HG03139 (cell line): ENCODE measurements around the gene ARHGAP23.
"Not testable (repeated sequence)": the region's sequence is repeated elsewhere in the genome, so short reads cannot be mapped to it uniquely, and the experiment has no call there.

ENCODE experiments used
- ATAC-seq: cut with Tn5 transposase; IDR thresholded peaks from one replicate; pipeline ENCODE4 v1.9.1; 2021; ENCODE audit not compliant: unreplicated experiment

Gene ARHGAP23

GRCh38 chr17:38420518-38420917, 7.7 kb upstream of the ARHGAP23 start:
- ATAC-seq: no peak

DNA sequence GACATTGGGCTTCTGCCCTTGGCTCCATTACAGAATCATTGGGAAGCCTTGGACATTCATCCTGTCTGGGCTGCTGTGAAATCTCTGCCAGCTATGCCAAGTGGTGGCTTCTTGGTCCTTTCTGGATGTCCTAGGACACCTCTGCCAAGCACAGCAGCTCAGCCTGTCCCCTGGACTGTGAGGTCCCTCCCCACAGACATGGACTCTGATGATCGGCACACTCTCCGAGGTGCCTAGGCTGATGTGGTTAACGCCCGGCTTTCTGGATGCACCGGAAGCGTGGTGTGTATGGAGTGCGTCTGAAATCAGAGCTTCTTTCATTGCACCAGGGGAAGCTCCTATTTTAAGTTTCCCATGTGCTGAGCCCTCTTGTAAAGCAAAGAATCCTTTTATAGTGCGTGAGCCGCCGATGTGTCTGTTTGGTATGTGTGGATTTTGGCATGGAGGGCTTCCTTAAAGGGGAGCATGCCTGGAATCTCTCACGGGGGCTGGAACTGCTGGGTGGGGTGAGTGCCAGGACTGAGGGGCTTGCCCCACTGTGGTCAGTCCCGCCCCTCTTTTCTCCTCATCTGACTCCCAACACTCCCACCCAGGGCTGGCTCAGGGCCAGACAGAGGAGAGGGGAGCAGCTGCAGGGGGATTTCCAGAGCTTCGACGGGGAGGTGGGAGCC, 7.0 kb upstream of the ARHGAP23 start:
- ATAC-seq: no peak

DNA sequence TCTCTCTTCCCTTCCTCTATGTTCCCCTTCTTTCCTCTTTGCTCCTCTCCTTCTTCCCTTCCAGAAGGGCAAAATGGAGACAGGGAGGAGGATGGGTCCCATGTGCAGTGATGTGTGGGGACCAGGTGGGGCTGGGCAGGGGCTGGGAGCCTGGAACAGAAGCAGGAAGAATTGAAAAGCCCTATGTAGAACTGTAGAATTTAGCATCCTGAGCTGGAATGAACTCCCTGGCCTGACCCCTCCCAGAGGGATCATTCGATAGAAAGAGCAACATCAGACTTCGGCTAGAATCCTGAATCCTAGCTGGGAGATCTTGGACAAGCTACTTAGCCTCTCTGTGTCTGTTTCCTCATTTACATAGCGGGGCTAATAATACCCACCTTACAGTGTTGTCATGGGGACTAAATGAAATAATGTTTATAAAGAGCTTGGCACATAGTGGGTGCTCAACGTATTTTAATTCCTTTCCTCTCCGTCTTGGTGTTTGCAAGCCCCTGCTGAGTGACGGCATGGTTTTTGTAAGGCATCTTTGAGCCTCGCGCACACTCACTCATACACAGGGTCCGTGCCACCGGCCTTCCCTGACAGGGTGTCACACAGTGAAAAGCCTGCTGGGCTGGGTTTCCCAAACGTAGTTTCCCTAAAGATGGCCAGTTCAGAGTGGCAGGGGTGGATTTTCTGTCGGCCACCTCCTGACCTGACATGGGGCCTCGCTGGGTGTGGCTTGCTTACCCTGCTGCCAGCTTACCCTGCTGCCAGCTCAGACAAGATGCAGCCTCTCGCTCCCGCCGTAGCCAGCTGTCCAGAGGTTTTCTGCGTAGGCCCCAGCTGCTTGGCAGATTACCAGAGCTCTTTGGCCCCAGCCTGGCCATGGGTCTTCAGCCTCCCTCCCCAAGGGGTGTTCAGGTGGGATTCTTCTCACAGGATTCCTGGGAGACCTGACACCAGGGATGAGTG, 6.1 kb upstream of the ARHGAP23 start:
- ATAC-seq: no peak

DNA sequence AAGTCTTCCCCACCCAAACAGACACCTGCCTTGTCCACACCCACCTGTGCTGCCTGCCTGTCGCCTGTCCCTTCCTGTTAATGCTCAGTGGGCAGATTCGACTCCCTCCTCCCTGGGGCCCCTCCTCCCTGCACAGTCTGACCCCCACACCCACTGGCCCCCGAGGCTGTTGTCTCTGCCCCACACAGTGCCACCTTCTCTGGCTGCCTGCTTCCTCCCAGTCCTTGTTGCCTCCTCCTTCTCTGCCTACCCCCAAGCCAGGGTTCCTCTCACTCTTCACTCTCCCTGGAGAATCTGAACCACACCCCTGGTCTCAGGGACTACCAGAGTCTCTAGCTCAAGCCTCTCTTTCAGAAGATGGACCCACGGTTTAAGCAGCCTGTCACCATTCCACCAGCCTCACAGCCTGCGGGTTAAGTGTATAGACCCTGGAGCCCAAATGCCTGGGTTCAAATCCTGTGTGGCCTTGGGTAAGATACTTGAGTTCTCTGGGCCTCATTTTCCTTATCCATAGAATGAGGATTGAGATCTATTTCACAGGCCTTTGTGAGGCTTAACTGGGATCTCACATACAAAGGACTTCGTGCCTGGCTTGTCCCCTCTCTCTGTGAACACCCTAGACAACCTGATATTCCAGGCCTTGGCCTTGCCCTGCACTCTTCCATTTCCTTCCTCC, 3.8 kb upstream of the ARHGAP23 start:
- no peak for ATAC-seq

DNA sequence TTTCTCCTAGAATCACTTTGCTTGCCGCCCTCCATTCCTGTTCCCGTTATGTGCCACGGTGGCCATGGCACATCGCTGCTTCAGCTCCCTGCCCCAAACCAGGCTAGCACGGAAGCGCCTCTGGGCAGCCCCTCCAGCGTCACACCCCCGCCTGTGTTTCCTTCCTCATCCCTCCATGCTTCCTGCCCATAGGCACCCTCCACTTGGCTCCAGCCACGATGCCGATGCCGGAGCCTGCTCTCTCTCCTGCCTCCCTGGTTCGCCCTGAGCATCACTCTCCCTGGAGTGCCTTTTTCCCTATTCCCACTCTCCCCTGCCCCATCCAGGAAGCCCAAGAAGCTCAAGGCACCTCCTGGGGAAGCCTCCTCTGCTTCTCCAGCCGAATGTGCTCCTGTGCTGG, 3.2 kb upstream of the ARHGAP23 start:
- ATAC-seq: no peak

DNA sequence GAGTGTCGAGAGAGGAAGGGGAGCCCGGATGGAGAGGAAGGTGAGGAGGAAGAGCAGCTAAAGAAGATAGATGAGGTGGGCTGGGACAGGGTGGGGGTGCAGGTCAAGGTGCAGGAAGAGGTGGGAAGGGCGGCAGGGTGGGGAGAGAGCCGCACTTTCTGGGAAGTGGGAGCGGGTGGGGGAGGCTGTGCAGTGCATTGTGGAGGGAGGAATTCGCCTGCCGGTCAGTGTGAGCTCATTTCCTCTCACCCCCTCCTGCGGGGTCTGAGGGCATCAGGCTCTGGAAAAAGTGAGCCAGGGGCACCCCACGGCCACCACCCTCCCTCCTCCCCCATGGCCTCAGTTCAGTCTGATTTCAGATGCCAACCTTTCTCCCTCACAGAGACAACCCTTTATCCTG, 2.5 kb upstream of the ARHGAP23 start:
- ATAC-seq: no peak

- no peak for ATAC-seq
Observed at GRCh38 chr17:38426441-38426840, 1.8 kb upstream of the ARHGAP23 start.

- no peak for ATAC-seq
Observed at GRCh38 chr17:38427160-38427949, 909 bp upstream of the ARHGAP23 start.

DNA sequence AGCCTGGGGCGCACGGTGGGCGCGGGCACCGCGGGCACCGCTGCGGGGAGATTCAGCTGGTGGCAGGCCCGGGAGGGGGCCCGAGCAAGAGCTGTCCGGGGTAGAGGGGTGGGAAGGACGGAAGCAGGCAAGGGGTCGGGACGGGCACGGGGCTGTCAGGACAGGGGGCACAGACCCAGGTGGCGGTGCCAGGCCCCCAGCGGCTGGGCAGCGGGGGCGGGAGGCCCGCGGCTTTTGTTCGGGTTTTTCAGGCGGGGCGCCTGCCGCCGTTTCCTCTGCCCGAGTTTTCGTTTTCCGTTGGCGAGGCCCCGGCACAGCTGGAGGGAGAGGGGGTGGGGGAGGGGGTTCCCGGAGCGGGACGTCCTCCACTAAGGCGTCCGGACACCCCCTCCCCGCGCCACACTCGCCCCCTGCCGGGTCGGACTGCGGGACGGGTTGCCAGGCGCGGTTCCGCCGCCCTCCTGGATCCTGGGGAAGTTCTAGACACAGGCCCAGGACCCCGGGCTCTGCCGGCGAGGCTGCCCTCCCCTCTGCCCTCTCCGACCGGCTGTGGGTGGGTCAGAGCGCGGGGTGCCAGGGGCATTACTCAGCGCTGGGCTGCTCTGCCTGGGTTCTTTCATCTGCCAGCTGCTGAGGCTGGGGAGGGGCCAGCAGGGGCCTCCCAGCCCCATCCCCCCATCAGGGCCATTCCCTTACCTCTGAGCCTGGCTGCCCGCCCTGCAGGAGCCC, 543 bp downstream of the ARHGAP23 start:
- ATAC-seq: no peak

- ATAC-seq: no peak
Observed at GRCh38 chr17:38429476-38430100, 1.3 kb downstream of the ARHGAP23 start.

- ATAC-seq: no peak
Observed at GRCh38 chr17:38430316-38430715, 2.1 kb downstream of the ARHGAP23 start.

DNA sequence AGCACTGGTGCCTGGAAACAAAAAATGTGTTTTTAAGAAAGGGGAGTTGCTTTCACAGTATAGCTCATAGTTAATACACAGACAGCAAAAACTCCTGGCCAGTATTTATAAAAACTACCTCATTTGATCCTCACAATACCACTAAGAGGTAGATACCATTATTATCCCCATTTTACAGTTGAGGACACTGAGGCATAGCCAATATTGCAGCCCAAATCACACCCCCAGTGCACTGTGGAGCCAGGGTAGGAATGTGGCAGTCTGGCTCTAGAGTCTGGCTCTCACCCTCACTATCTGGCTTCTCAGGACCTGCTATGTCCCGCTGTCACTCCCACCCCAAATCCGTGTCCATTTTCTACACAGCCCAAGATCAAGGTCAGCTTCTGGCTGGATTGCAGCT, 2.6 kb downstream of the ARHGAP23 start:
- no peak for ATAC-seq

GRCh38 chr17:38431346-38432145, 3.3 kb downstream of the ARHGAP23 start:
- ATAC-seq: no peak

- ATAC-seq: no peak
Observed at GRCh38 chr17:38434178-38434665, 6.0 kb downstream of the ARHGAP23 start.

- no peak for ATAC-seq
Observed at GRCh38 chr17:38435795-38436194, 7.5 kb downstream of the ARHGAP23 start.

- no peak for ATAC-seq
Observed at GRCh38 chr17:38436386-38436785, 8.1 kb downstream of the ARHGAP23 start.

DNA sequence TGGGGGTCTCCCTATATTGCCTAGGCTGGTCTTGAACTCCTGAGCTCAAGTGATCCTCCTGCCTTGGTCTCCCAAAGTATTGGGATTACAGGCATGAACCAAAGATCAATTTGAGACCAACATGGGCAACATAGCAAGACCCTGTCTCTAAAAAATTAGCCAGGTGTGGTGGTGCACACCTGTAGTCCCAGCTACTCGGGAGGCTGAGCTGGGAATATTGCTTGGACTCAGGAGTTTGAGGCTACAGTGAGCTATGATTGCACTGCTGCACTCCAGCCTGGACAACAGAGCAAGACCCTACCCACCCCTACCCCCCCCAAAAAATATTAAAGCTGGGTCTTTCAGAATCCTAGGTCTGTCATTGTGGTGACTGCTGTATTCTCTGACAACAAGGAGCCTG, 9.0 kb downstream of the ARHGAP23 start:
- ATAC-seq: not testable (repeated sequence)

GRCh38 chr17:38439436-38439835, 11.2 kb downstream of the ARHGAP23 start:
- no peak for ATAC-seq
